ENCODE results near the gene CTDNEP1. TPM values are rescaled to one million over a fixed set of nuclear protein-coding genes. Genes with fewer than 3 reads are reported as not detected.

CTDNEP1 gene
- total RNA-seq, 1 donor from 2014 or later: 64.6 TPM

- peaks cover 0 to 15% of the 10 kb centered on the region in 2 donors for H3K36me3 ChIP-seq
- no peaks in the 10 kb centered on the region for H3K9me3 ChIP-seq
- H3K27ac ChIP-seq: no peak overlapping the region
- peaks cover 29% of the 10 kb centered on the region for H3K4me1 ChIP-seq
- TF ChIP-seq POLR2A (IDR thresholded peaks at IDR 0.05): no peak
- TF ChIP-seq, protein P1, sequence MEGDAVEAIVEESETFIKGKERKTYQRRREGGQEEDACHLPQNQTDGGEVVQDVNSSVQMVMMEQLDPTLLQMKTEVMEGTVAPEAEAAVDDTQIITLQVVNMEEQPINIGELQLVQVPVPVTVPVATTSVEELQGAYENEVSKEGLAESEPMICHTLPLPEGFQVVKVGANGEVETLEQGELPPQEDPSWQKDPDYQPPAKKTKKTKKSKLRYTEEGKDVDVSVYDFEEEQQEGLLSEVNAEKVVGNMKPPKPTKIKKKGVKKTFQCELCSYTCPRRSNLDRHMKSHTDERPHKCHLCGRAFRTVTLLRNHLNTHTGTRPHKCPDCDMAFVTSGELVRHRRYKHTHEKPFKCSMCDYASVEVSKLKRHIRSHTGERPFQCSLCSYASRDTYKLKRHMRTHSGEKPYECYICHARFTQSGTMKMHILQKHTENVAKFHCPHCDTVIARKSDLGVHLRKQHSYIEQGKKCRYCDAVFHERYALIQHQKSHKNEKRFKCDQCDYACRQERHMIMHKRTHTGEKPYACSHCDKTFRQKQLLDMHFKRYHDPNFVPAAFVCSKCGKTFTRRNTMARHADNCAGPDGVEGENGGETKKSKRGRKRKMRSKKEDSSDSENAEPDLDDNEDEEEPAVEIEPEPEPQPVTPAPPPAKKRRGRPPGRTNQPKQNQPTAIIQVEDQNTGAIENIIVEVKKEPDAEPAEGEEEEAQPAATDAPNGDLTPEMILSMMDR (IDR thresholded peaks at IDR 0.05): no peak
- TF ChIP-seq POLR2AphosphoS5 (IDR thresholded peaks at IDR 0.05; ENCODE audit: insufficient read depth in 1 of 2, low read depth in 1 of 2): no peak
- H3K27me3 ChIP-seq: peaks cover under 1% of the 10 kb centered on the region
- H3K4me3 ChIP-seq: no peak overlapping the region
- no peak for DNase-seq (ENCODE audit: extremely low spot score in 2 of 2)
- intact Hi-C loops (cut with DNase I): loop anchor here (10.0 kb wide), 1 partner anchor 308 kb away; the partner anchor contains the start of gene SENP3
These were observed 5.4 kb upstream of the CTDNEP1 start for GRCh38 chr17:7256766-7257456.

- peaks cover 0 to 15% of the 10 kb centered on the region in 2 donors for H3K36me3 ChIP-seq
- no peak for DNase-seq (ENCODE audit: extremely low spot score in 2 of 2)
- H3K4me3 ChIP-seq: no peak overlapping the region
- peaks cover 29% of the 10 kb centered on the region for H3K4me1 ChIP-seq
- H3K9me3 ChIP-seq: no peaks in the 10 kb centered on the region
- intact Hi-C loops (cut with DNase I): loop anchor here (10.0 kb wide), 1 partner anchor 310 kb away; the partner anchor contains the start of gene SENP3
- TF ChIP-seq, protein P1 (IDR thresholded peaks at IDR 0.05): no peak
- TF ChIP-seq POLR2AphosphoS5 (IDR thresholded peaks at IDR 0.05; ENCODE audit: insufficient read depth in 1 of 2, low read depth in 1 of 2) (no peak), POLR2A (IDR thresholded peaks at IDR 0.05) (no peak)
- no peak overlapping the region for H3K27ac ChIP-seq
- no peaks in the 10 kb centered on the region for H3K27me3 ChIP-seq
These were observed 3.0 kb upstream of the CTDNEP1 start for GRCh38 chr17:7254511-7254910.

DNA sequence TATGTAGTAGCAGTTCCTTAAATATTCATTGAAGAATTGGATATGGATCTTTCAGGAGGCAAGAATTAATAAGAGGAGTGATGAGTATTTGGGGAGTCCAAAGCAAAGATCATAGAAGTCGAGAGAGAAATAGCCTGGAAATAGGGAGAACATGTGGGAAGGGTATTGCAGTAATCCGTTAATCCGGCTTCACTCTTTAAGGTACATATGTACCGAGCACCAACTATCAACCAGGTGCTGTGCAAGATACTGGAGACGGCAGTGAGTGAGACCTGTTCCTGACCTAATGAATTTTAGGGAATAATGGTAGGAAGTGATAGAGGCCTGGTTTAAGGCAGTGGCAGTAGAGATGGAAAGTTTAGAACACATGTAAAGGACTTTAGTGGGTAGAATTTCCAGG, 1.5 kb upstream of the CTDNEP1 start:
- Histone ChIP-seq H3K27me3 (no peaks in the 10 kb centered on the region), H3K9me3 (no peaks in the 10 kb centered on the region), H3K27ac (peak overlapping the region; percentile 99), H3K4me3 (peak overlapping the region; percentile 92 to 99), H3K4me1 (peaks cover 44% of the 10 kb centered on the region), H3K36me3 (peaks cover 0 to 15% of the 10 kb centered on the region in 2 donors)
- DNase-seq (ENCODE audit: extremely low spot score in 2 of 2): no peak
- intact Hi-C loops (cut with DNase I): loop anchor here (10.0 kb wide), 1 partner anchor 312 kb away; the partner anchor contains the start of gene SENP3
- TF ChIP-seq POLR2AphosphoS5 (IDR thresholded peaks at IDR 0.05; ENCODE audit: insufficient read depth in 1 of 2, low read depth in 1 of 2): no peak
- TF ChIP-seq, protein P1 (IDR thresholded peaks at IDR 0.05): no peak
- TF ChIP-seq POLR2A (IDR thresholded peaks at IDR 0.05): no peak

- Histone ChIP-seq H3K27ac (peak within 1 kb of the TSS; percentile 99), H3K4me3 (peak within 1 kb of the TSS; percentile 92 to 99), H3K27me3 (no peaks in the 10 kb centered on the region), H3K36me3 (peaks cover 0 to 15% of the 10 kb centered on the region in 2 donors), H3K4me1 (peaks cover 50% of the 10 kb centered on the region), H3K9me3 (no peaks in the 10 kb centered on the region)
- DNase-seq (ENCODE audit: extremely low spot score in 2 of 2): peak in 1 of 2 donors; percentile 96
- intact Hi-C loops (cut with DNase I): loop anchor here (10.0 kb wide), 1 partner anchor 312 kb away; the partner anchor contains the start of gene SENP3
- TF ChIP-seq, protein P1 (IDR thresholded peaks at IDR 0.05): no peak
- peak in 1 of 2 donors; percentile 40 for TF ChIP-seq POLR2A (IDR thresholded peaks at IDR 0.05)
- TF ChIP-seq POLR2AphosphoS5 (IDR thresholded peaks at IDR 0.05; ENCODE audit: insufficient read depth in 1 of 2, low read depth in 1 of 2): peak; percentile 47 to 98
These were observed 876 bp upstream of the CTDNEP1 start, which contains the start of gene ELP5 for GRCh38 chr17:7252176-7253043. ELP5 (plus strand) TSS chr17:7252215; CDS start chr17:7252551, 336 bp downstream.

Data from vagina (tissue), 2 donors.